Tibial nerve (tissue), 4 donors: ENCODE measurements around the gene VWA8. TPM values are rescaled to one million over a fixed set of nuclear protein-coding genes. Genes with fewer than 3 reads are reported as not detected.

Experiments used
- DNase-seq, 2 donors: peaks; one replicate each; pipeline ENCODE4 v3.0.0-alpha.2; 2019; ENCODE audit warnings: low spot score in 2 of 2
- H3K27ac ChIP-seq, 4 donors: fragments of 200-600 bp; sonication (generic) in 3 of 4; one replicate each; pipeline ENCODE4 v1.5.1; 2017 to 2019; ENCODE audit warnings: mild to moderate bottlenecking in 1 of 4
- H3K27me3 ChIP-seq, 2 donors: fragments of 200-600 bp; sonication (generic) in 1 of 2; one replicate each; pipeline versions ENCODE4 v1.5.1 to v1.6.0; 2017 to 2019
- H3K36me3 ChIP-seq, 3 donors: fragments of 200-600 bp; sonication (generic); one replicate each; pipeline ENCODE4 v1.5.1; 2018 to 2019
- H3K4me1 ChIP-seq, 4 donors: fragments of 200-600 bp; sonication (generic) in 3 of 4; one replicate each; pipeline ENCODE4 v1.5.1; 2017 to 2019
- H3K4me3 ChIP-seq, 4 donors: fragments of 200-600 bp; sonication (generic) in 3 of 4; one replicate each; pipeline ENCODE4 v1.5.1; 2017 to 2019; ENCODE audit warnings: mild to moderate bottlenecking in 1 of 4, moderate library complexity in 1 of 4
- H3K9me3 ChIP-seq, 4 donors: fragments of 200-600 bp; sonication (generic) in 3 of 4; one replicate each; pipeline ENCODE4 v1.5.1; 2017 to 2019
- CTCF ChIP-seq, 5 experiments: fragments of 200-600 bp in 3 of 5; fragments of 450-650 bp in 2 of 5; sonication (generic) in 3 of 5; IDR thresholded peaks; one replicate each; pipeline ENCODE4 v1.5.1; 2016 to 2019; ENCODE audit warnings: antibody characterized with exemption in 5 of 5, mild to moderate bottlenecking in 3 of 5, moderate library complexity in 2 of 5
- EP300 ChIP-seq, 2 donors: sonication (generic); formaldehyde crosslinking; IDR thresholded peaks; one replicate each; pipeline ENCODE4 v1.6.1; 2017; ENCODE audit warnings: antibody characterized with exemption in 2 of 2, mild to moderate bottlenecking in 1 of 2
- POLR2A ChIP-seq, 2 donors: fragments of 450-650 bp; IDR thresholded peaks; one replicate each; pipeline ENCODE4 v1.6.1; 2017; ENCODE audit warnings: antibody characterized with exemption in 2 of 2, mild to moderate bottlenecking in 2 of 2, moderate library complexity in 2 of 2
- WGBS, 2 donors: methylation state at CpG; one replicate each; pipeline ENCODE4 v1.1.5; 2018; 5-methylcytosine and 5-hydroxymethylcytosine counted together
- small RNA-seq: library from RNA; depleted of rRNA; stranded (forward); fragments of <200 nt; gene quantifications from one replicate; pipeline ENCODE3, GENCODE V24; 2016
- total RNA-seq, 4 donors: library from RNA; depleted of rRNA; stranded (reverse); fragments of >200 nt; gene quantifications; one replicate each; pipeline ENCODE4 v1.1.0, GENCODE V29; 2016

VWA8 gene
- total RNA-seq, 4 donors from 2014 or later, result 20.8 to 36.9 (median 22.4) TPM

GRCh38 chr13:41520660-41521630 is 440.0 kb downstream of the VWA8 start:
- Histone ChIP-seq H3K36me3 (no peaks in the 10 kb centered on the region), H3K4me3 (no peak overlapping the region), H3K27me3 (no peaks in the 10 kb centered on the region), H3K27ac (no peak overlapping the region), H3K9me3 (no peaks in the 10 kb centered on the region), H3K4me1 (no peaks in the 10 kb centered on the region)
- WGBS, 2 donors, result 90 to 95% methylated on average over 14 to 15 of the region's 15 CpGs
- TF ChIP-seq EP300 (IDR thresholded peaks at IDR 0.05) (no peak), CTCF (IDR thresholded peaks at IDR 0.05) (no peak), POLR2A (IDR thresholded peaks at IDR 0.05) (no peak)
- no peak for DNase-seq

DNA sequence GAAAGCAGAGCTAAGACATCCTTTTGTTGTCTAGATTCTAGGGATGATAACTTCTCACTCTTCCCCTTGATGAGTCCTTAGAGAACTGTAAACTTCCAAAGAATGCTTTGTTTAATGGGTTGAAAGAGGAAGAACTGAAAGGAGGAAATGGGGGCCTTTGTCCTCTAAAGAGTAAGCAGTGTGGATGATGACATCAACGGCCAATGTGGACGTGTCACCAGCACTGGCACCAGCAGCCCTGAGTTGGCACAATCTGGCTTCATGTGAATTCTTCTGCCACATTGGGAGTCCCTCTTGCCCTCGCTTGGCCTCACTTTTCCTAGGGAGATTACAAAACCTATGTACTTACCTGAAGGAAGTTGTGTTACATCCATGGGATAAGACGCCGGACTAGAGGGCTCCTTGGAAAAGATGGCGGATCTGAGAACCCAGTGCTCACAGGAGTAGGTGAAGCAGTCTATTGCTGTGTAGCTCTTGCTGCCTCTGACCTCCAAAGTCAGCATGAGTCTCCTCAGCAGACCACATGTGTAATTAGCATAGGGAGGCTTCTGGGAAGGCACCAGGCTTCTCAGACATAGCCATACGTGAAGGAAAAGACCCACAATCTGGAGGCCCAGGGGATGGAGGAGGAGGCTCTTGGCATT is 440.8 kb downstream of the VWA8 start:
- no peak overlapping the region for H3K4me3 ChIP-seq
- DNase-seq, result no peak
- H3K36me3 ChIP-seq, result no peaks in the 10 kb centered on the region
- WGBS, 2 donors, result 82 to 85% methylated on average over 7 of the region's 7 CpGs
- no peaks in the 10 kb centered on the region for H3K4me1 ChIP-seq
- H3K27ac ChIP-seq, result no peak overlapping the region
- TF ChIP-seq POLR2A (IDR thresholded peaks at IDR 0.05) (no peak), CTCF (IDR thresholded peaks at IDR 0.05) (no peak), EP300 (IDR thresholded peaks at IDR 0.05) (no peak)
- no peaks in the 10 kb centered on the region for H3K27me3 ChIP-seq
- no peaks in the 10 kb centered on the region for H3K9me3 ChIP-seq

Small RNAs within 50 kb of the gene (small RNA-seq; reads per million reads assigned to genes)
- gene RN7SL515P, result not detected
- not detected for gene RNU6-74P
- gene RPS28P8, result not detected

Other genes with a start within 250 kb of the VWA8 start
- gene DGKH, start 87.5 kb upstream of the VWA8 start, total RNA-seq, result 10 to 100 TPM in 3 of 4 donors, 1 to 10 TPM in 1; 9.6 to 14.5 (median 12.3) TPM